OCI-LY1 (cell line): ENCODE measurements around the gene REM2.

Source experiments
- H2AFZ ChIP-seq: fragments of 200-600 bp; sonication (generic), shearing (Covaris generic); 2 replicates; pipeline ENCODE4 v1.6.0; 2014; ENCODE audit warnings: antibody characterized with exemption, mild to moderate bottlenecking, low read length
- H3F3A ChIP-seq: fragments of 200-600 bp; sonication (generic), shearing (Covaris generic); 2 replicates; pipeline ENCODE4 v1.6.0; 2014; ENCODE audit warnings: mild to moderate bottlenecking, antibody characterized with exemption, low read length, moderate library complexity; ENCODE audit not compliant: insufficient read depth
- H3K27ac ChIP-seq: fragments of 200-600 bp; sonication (generic); 2 replicates; pipeline ENCODE4 v1.5.1; 2014; ENCODE audit warnings: low read length, mixed run types, mild to moderate bottlenecking, low read depth; ENCODE audit not compliant: poor library complexity, severe bottlenecking
- H3K27me3 ChIP-seq: fragments of 200-600 bp; sonication (generic); 2 replicates; pipeline ENCODE4 v1.6.0; 2014; ENCODE audit warnings: antibody characterized with exemption, mild to moderate bottlenecking, low read length, moderate library complexity; ENCODE audit not compliant: insufficient read depth
- H3K36me3 ChIP-seq: fragments of 200-600 bp; sonication (generic); 2 replicates; pipeline ENCODE4 v1.6.1; 2014; ENCODE audit warnings: mild to moderate bottlenecking, antibody characterized with exemption, low read length, moderate library complexity, mixed read lengths; ENCODE audit not compliant: insufficient read depth
- H3K4me1 ChIP-seq: fragments of 200-600 bp; sonication (generic); 2 replicates; pipeline ENCODE4 v1.5.1; 2014; ENCODE audit warnings: mild to moderate bottlenecking, low read length, moderate library complexity; ENCODE audit not compliant: insufficient read depth, severe bottlenecking
- H3K4me2 ChIP-seq: fragments of 200-600 bp; sonication (generic), shearing (Covaris generic); 2 replicates; pipeline ENCODE4 v1.6.1; 2014; ENCODE audit warnings: low read length
- H3K4me3 ChIP-seq: fragments of 200-600 bp; sonication (generic); 2 replicates; pipeline ENCODE4 v1.5.1; 2014; ENCODE audit warnings: low read length, low read depth, mild to moderate bottlenecking, mixed read lengths; ENCODE audit not compliant: poor library complexity, severe bottlenecking
- H3K79me2 ChIP-seq: fragments of 200-600 bp; shearing (Covaris generic); 2 replicates; pipeline ENCODE4 v1.6.1; 2016; ENCODE audit warnings: mixed run types, low read length, mixed read lengths; ENCODE audit not compliant: insufficient read depth
- H3K9ac ChIP-seq: fragments of 200-600 bp; sonication (generic), shearing (Covaris generic); 2 replicates; pipeline ENCODE4 v1.6.1; 2014; ENCODE audit warnings: mild to moderate bottlenecking, low read length, mixed read lengths
- H3K9me2 ChIP-seq: fragments of 200-600 bp; sonication (generic), shearing (Covaris generic); 2 replicates; pipeline ENCODE4 v1.6.1; 2014; ENCODE audit warnings: low read depth, mild to moderate bottlenecking, low read length, mixed read lengths
- H3K9me3 ChIP-seq: fragments of 200-600 bp; shearing (Covaris generic); 2 replicates; pipeline ENCODE4 v1.6.1; 2014; ENCODE audit warnings: low read length, mixed read lengths
- H4K20me1 ChIP-seq: fragments of 200-600 bp; sonication (generic), shearing (Covaris generic); 2 replicates; pipeline ENCODE4 v1.6.0; 2016; ENCODE audit warnings: mild to moderate bottlenecking, low read length; ENCODE audit not compliant: insufficient read depth
- CTCF ChIP-seq: fragments of 200-600 bp; sonication (generic), shearing (Covaris generic); IDR thresholded peaks from 2 replicates; pipeline ENCODE4 v1.5.1; 2017; ENCODE audit warnings: mild to moderate bottlenecking, antibody characterized with exemption, low read length, moderate library complexity, mixed read lengths
- EZH2 ChIP-seq: fragments of 200-600 bp; sonication (generic), shearing (Covaris generic); IDR thresholded peaks from 2 replicates; pipeline ENCODE4 v1.8.0; 2017; ENCODE audit warnings: borderline replicate concordance, mixed run types, mild to moderate bottlenecking, antibody characterized with exemption, low read length, moderate library complexity, mixed read lengths

The REM2 gene

GRCh38 chr14:22865424-22866405 lies 17.3 kb upstream of the REM2 start:
- Histone ChIP-seq H3K27ac (no peak overlapping the region), H3F3A (no peaks in the 10 kb centered on the region), H2AFZ (no peak overlapping the region), H3K79me2 (no peaks in the 10 kb centered on the region), H3K27me3 (no peaks in the 10 kb centered on the region), H3K9me2 (no peaks in the 10 kb centered on the region), H3K4me1 (peaks cover 9% of the 10 kb centered on the region), H3K4me2 (no peak overlapping the region), H4K20me1 (no peaks in the 10 kb centered on the region), H3K36me3 (no peaks in the 10 kb centered on the region; the same call in 1 of the 2 replicates), H3K4me3 (no peak overlapping the region), H3K9me3 (peaks cover 6% of the 10 kb centered on the region), H3K9ac (no peak overlapping the region)
- peak; percentile 58 for TF ChIP-seq CTCF
- TF ChIP-seq EZH2, result no peak

GRCh38 chr14:22866874-22867273 lies 16.1 kb upstream of the REM2 start:
- Histone ChIP-seq H3K9me2 (no peaks in the 10 kb centered on the region), H3F3A (no peaks in the 10 kb centered on the region), H3K4me1 (peaks cover 16% of the 10 kb centered on the region), H3K27ac (no peak overlapping the region), H4K20me1 (no peaks in the 10 kb centered on the region), H3K4me2 (no peak overlapping the region), H3K9me3 (peaks cover 3% of the 10 kb centered on the region), H3K4me3 (no peak overlapping the region), H3K27me3 (no peaks in the 10 kb centered on the region), H3K9ac (no peak overlapping the region), H3K79me2 (no peaks in the 10 kb centered on the region), H2AFZ (no peak overlapping the region), H3K36me3 (no peaks in the 10 kb centered on the region; the same call in 1 of the 2 replicates)
- no peak for TF ChIP-seq CTCF
- TF ChIP-seq EZH2, result no peak

- peak overlapping the region; percentile 78 for H3K9ac ChIP-seq
- H3K9me2 ChIP-seq, result no peaks in the 10 kb centered on the region
- H4K20me1 ChIP-seq, result no peaks in the 10 kb centered on the region
- no peaks in the 10 kb centered on the region for H3K79me2 ChIP-seq
- peak overlapping the region; percentile 92 for H3K27ac ChIP-seq
- no peaks in the 10 kb centered on the region for H3K27me3 ChIP-seq
- peak overlapping the region; percentile 76 for H3K4me3 ChIP-seq
- no peak for TF ChIP-seq CTCF
- TF ChIP-seq EZH2, result no peak
- peak overlapping the region; percentile 80 for H3K4me2 ChIP-seq
- H3K36me3 ChIP-seq, result peaks cover 20% of the 10 kb centered on the region
- peaks cover 24% of the 10 kb centered on the region for H3K4me1 ChIP-seq
- no peaks in the 10 kb centered on the region for H3F3A ChIP-seq
- H3K9me3 ChIP-seq, result no peaks in the 10 kb centered on the region
- 0 out of 2 replicates have a peak overlapping the region, but pooled peaks have one; percentile 2 for H2AFZ ChIP-seq
Observed at GRCh38 chr14:22870811-22871223, 12.2 kb upstream of the REM2 start.
